Suprapubic skin (tissue), 3 donors: ENCODE data around the gene TNFRSF25.

Source experiments
- POLR2AphosphoS5 ChIP-seq, 3 donors: sonication (generic); formaldehyde crosslinking; IDR thresholded peaks; one replicate each; pipeline ENCODE4 v1.6.1; 2017; ENCODE audit warnings: antibody characterized with exemption in 3 of 3
- TF ChIP-seq, protein P1 (sequence below), 2 donors: fragments of 200-600 bp in 1 of 2; fragments of 450-650 bp in 1 of 2; sonication (generic) in 1 of 2; IDR thresholded peaks; one replicate each; pipeline ENCODE4 v1.5.1; 2016 to 2019; ENCODE audit warnings: antibody characterized with exemption in 2 of 2, mild to moderate bottlenecking in 1 of 2, moderate library complexity in 1 of 2

DNA sequence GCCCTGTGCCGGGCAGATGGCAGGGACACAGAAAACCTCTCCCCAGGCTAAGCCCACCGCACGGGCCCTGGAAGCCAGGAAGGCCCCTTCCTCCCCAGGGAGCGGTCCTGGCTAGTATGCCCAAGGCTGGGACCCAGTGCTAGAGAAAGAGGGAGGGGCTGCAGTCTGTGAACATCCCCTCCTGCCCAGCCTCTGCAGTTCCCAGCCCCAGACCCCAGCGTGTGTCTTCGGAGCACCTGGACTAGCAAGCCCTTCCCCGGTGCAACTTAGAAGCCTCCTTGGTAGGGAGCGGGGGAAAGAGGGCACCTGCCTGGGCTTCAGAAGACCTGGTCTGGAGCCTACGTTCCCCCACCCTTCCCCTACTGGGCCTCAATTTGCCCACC lies 23.4 kb upstream of the TNFRSF25 start:
- no peak for TF ChIP-seq POLR2AphosphoS5 (IDR thresholded peaks at IDR 0.05)
- TF ChIP-seq, protein P1, sequence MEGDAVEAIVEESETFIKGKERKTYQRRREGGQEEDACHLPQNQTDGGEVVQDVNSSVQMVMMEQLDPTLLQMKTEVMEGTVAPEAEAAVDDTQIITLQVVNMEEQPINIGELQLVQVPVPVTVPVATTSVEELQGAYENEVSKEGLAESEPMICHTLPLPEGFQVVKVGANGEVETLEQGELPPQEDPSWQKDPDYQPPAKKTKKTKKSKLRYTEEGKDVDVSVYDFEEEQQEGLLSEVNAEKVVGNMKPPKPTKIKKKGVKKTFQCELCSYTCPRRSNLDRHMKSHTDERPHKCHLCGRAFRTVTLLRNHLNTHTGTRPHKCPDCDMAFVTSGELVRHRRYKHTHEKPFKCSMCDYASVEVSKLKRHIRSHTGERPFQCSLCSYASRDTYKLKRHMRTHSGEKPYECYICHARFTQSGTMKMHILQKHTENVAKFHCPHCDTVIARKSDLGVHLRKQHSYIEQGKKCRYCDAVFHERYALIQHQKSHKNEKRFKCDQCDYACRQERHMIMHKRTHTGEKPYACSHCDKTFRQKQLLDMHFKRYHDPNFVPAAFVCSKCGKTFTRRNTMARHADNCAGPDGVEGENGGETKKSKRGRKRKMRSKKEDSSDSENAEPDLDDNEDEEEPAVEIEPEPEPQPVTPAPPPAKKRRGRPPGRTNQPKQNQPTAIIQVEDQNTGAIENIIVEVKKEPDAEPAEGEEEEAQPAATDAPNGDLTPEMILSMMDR (IDR thresholded peaks at IDR 0.05) = no peak
